Neuron (in vitro differentiated cells): ENCODE data around the gene PRSS3.
"Not testable (repeated sequence)": the region's sequence is repeated elsewhere in the genome, so short reads cannot be mapped to it uniquely, and the experiment has no call there.

ENCODE experiments used
- H2AFZ ChIP-seq: one replicate; pipeline ENCODE4 v1.6.1; 2013; ENCODE audit warnings: low read depth, mild to moderate bottlenecking, inconsistent platforms, low read length, moderate library complexity
- H3K27me3 ChIP-seq: one replicate; pipeline ENCODE4 v1.6.1; 2013; ENCODE audit warnings: low read length; ENCODE audit not compliant: insufficient read depth
- H3K36me3 ChIP-seq: one replicate; pipeline ENCODE4 v1.6.1; 2013; ENCODE audit warnings: low read length; ENCODE audit not compliant: insufficient read depth
- H3K4me1 ChIP-seq: one replicate; pipeline ENCODE4 v1.6.1; 2013; ENCODE audit warnings: low read length; ENCODE audit not compliant: insufficient read depth
- H3K4me3 ChIP-seq: 2 replicates; pipeline ENCODE4 v1.5.1; 2013; ENCODE audit warnings: mild to moderate bottlenecking, low read length, moderate library complexity
- H3K9me3 ChIP-seq: one replicate; pipeline ENCODE4 v1.6.1; 2013; ENCODE audit warnings: low read length

The PRSS3 gene

GRCh38 chr9:33795281-33795680, at the start of gene PRSS3:
Gene PRSS3, plus strand, starts transcription at chr9:33795561. Its CDS starts 13 bp downstream, at chr9:33795574.
- Histone ChIP-seq H3K36me3 (no peaks in the 10 kb centered on the region), H2AFZ (no peak within 1 kb of the TSS), H3K27me3 (no peaks in the 10 kb centered on the region)

DNA sequence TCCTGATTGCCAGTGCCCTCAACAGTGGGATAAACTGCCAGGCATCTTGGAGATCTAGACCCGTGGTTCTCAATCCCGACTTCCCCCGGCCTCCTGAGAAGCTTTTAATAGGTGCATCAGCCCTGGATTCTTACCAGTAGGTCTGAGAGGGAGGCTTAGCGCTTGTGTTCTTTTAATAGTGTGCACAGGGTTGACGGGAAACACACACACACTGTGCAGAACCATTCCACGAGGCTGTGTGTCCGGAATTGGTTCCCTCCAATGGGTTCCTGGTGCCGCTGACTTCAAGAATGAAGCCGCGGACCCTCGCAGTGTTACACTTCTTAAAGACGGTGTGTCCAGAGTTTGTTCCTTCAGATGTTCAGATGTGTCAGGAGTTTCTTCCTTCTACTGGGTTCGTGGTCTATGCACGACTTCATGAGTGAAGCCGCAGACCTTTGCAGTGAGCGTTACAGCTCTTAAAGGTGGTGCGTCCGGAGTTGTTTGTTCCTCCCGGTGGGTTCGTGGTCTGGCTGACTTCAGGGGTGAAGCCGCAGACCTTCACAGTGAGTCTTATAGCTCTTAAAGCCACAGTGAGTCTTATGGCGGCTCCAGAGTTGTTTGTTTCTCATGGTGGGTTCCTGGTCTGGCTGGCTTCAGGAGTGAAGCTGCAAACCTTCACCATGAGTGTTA, 46.6 kb upstream of the PRSS3 start:
- H3K4me3 ChIP-seq, result no peak overlapping the region
- H3K27me3 ChIP-seq, result peaks cover 5% of the 10 kb centered on the region

More at GRCh38 chr9:33795281-33795680, at the start of gene PRSS3:
- H3K9me3 ChIP-seq, result no peaks in the 10 kb centered on the region
- H3K4me3 ChIP-seq, result no peak within 1 kb of the TSS
- no peaks in the 10 kb centered on the region for H3K4me1 ChIP-seq

GRCh38 chr9:33749305-33749654, 46.1 kb upstream of the PRSS3 start:
- not testable (repeated sequence) for H2AFZ ChIP-seq, H3K4me3 ChIP-seq, H3K9me3 ChIP-seq, H3K27me3 ChIP-seq, H3K4me1 ChIP-seq, H3K36me3 ChIP-seq

More for the DNA sequence above, 46.6 kb upstream of the PRSS3 start:
- no peaks in the 10 kb centered on the region for H3K4me1 ChIP-seq
- H2AFZ ChIP-seq, result no peak overlapping the region
- no peaks in the 10 kb centered on the region for H3K36me3 ChIP-seq
- H3K9me3 ChIP-seq, result no peaks in the 10 kb centered on the region

GRCh38 chr9:33750307-33750838, 45.0 kb upstream of the PRSS3 start:
- Histone ChIP-seq H3K36me3 (no peaks in the 10 kb centered on the region), H2AFZ (no peak overlapping the region), H3K9me3 (no peaks in the 10 kb centered on the region), H3K4me1 (no peaks in the 10 kb centered on the region), H3K27me3 (peaks cover 5% of the 10 kb centered on the region), H3K4me3 (no peak overlapping the region)

- no peaks in the 10 kb centered on the region for H3K36me3 ChIP-seq
- no peak overlapping the region for H2AFZ ChIP-seq
- H3K27me3 ChIP-seq, result peaks cover 5% of the 10 kb centered on the region
- no peaks in the 10 kb centered on the region for H3K9me3 ChIP-seq
- no peak overlapping the region for H3K4me3 ChIP-seq
- H3K4me1 ChIP-seq, result no peaks in the 10 kb centered on the region
Observed at GRCh38 chr9:33750839-33751339, 44.5 kb upstream of the PRSS3 start.

DNA sequence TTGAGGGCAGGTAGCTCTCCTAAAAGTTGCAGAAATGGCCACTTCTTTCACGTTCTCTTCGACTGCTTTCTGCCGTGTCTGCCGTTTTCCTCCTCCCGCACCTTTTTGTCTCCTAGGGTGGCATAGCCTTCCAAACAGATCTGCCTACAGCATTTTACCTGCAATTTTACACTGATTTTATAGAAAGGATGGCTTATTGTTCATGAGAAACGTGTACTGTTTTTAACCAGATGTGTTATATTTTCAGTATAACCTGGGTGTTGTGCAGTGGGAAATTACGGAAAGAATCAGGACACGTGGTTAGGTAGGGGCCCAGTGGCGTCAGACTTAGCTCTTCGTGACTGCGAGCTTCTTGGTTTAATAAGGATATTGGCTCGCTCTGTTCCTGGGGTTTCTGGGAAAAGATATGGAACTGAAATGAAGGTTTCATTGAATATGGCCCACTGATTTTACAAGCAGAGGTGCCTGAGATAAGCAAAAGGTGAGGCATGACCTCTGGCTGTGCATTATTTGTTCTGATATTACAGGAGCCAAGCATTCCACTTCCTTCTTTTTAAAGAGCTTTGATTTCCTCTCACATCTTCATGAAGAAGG, 43.7 kb upstream of the PRSS3 start:
- Histone ChIP-seq H3K4me1 (no peaks in the 10 kb centered on the region), H3K27me3 (peaks cover 5% of the 10 kb centered on the region), H3K9me3 (no peaks in the 10 kb centered on the region), H2AFZ (no peak overlapping the region), H3K4me3 (no peak overlapping the region), H3K36me3 (no peaks in the 10 kb centered on the region)

DNA sequence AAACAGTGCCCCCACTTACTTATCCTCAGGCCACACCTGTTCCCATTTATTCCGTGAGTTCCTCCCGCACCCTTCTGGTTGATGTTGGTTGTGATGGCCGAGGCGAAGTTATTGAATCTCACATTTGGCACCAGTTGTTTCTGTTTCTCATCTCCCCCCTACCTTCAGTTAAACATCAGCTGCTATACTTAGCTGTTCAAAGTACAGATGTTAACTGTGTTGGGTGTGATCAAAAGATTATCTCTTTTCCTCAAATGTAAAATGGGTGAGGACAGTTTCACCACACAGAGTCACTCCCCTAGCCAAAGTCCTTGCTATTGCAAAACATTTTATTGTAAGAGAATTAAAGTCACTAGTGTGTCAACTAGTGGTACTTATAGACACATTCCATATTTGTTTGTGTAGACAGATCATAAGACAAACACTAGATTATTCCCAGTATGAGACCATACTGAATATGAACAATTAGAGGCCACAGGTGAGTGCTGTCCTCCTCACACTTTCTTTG, 43.2 kb upstream of the PRSS3 start:
- H3K9me3 ChIP-seq, result no peaks in the 10 kb centered on the region
- H3K27me3 ChIP-seq, result peaks cover 5% of the 10 kb centered on the region
- H3K4me3 ChIP-seq, result no peak overlapping the region
- H3K36me3 ChIP-seq, result no peaks in the 10 kb centered on the region
- no peaks in the 10 kb centered on the region for H3K4me1 ChIP-seq
- H2AFZ ChIP-seq, result no peak overlapping the region

- H3K4me3 ChIP-seq, H3K36me3 ChIP-seq, H3K9me3 ChIP-seq, H2AFZ ChIP-seq, H3K27me3 ChIP-seq, H3K4me1 ChIP-seq: not testable (repeated sequence)
Observed at GRCh38 chr9:33752789-33753188, 42.6 kb upstream of the PRSS3 start.

DNA sequence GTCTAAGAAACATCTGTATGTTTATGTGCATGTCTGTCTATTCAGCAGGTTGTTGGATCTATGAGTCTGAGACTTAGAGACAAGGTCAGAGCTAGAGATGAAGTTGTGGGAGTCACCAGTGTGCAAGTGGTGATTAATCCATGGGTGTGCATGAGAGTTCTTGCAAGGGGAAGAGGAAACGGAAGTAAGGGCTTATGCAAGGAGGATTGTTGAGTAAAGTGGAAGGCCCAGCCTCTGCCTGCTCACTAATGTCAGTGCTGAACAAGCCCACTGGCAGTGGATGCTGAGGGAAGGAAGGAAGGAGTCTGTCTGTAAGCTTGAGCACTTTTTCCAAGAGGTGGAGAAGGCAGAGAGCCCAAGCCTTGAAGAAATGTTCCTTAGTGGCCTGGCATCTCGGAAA, 35.7 kb upstream of the PRSS3 start:
- not testable (repeated sequence) for H3K27me3 ChIP-seq, H3K4me3 ChIP-seq, H3K9me3 ChIP-seq, H3K4me1 ChIP-seq, H3K36me3 ChIP-seq, H2AFZ ChIP-seq

DNA sequence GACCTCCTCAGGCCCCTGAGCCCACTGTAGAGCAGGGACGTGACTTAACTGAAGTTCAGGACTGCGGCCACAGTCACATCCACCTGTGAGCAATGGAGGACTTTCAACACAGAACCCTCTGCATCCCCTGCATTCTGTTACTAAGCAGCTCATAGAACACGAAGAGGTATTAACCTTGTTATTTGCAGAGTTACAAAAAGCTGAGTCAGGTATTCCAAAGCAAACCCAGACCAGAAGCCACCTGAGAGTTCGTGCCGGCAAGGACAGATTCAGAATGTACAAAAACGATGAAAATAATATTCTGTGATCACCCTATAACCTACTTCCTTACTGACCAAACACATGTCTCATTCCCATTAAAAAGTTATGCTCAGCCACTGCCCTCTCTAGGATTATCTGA, 33.0 kb upstream of the PRSS3 start:
- H3K9me3 ChIP-seq, result no peaks in the 10 kb centered on the region
- H3K36me3 ChIP-seq, result no peaks in the 10 kb centered on the region
- H3K27me3 ChIP-seq, result no peaks in the 10 kb centered on the region
- H2AFZ ChIP-seq, result no peak overlapping the region
- H3K4me3 ChIP-seq, result no peak overlapping the region
- H3K4me1 ChIP-seq, result no peaks in the 10 kb centered on the region

GRCh38 chr9:33763709-33764108, 31.7 kb upstream of the PRSS3 start:
- H3K36me3 ChIP-seq, H3K27me3 ChIP-seq, H2AFZ ChIP-seq, H3K4me1 ChIP-seq, H3K4me3 ChIP-seq, H3K9me3 ChIP-seq: not testable (repeated sequence)

DNA sequence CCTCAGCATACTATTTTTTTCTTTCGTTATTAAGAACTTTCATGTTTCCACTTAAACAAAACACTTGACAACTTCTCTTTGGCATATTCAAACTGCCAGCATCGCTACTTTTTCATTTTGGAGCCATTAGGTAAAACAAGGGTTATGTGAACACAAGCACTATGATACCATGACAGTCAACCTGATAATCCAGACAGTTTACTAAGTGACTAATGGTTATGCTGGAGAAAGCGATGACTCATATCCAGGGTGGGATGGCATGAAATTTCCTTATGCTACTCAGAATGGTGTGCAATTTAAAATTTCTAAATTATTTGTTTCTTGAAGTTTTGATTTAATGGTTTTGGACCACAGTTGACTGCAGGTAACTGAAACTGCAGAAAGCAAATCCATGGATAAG, 29.9 kb upstream of the PRSS3 start:
- Histone ChIP-seq H3K4me3 (no peak overlapping the region), H2AFZ (no peak overlapping the region), H3K9me3 (no peaks in the 10 kb centered on the region), H3K36me3 (no peaks in the 10 kb centered on the region), H3K4me1 (no peaks in the 10 kb centered on the region), H3K27me3 (no peaks in the 10 kb centered on the region)

GRCh38 chr9:33770156-33770880, 25.0 kb upstream of the PRSS3 start:
- H3K27me3 ChIP-seq, H3K36me3 ChIP-seq, H2AFZ ChIP-seq, H3K9me3 ChIP-seq, H3K4me3 ChIP-seq, H3K4me1 ChIP-seq: not testable (repeated sequence)
